Esophagus muscularis mucosa (tissue), 4 donors: ENCODE data around the gene SPPL3.

Source experiments
- CTCF ChIP-seq, 3 experiments: fragments of 200-600 bp in 2 of 3; fragments of 450-650 bp in 1 of 3; sonication (generic) in 2 of 3; IDR thresholded peaks; one replicate each; pipeline ENCODE4 v1.5.1; 2017 to 2019; ENCODE audit warnings: antibody characterized with exemption in 3 of 3, mild to moderate bottlenecking in 2 of 3, moderate library complexity in 1 of 3
- EP300 ChIP-seq: sonication (generic); formaldehyde crosslinking; IDR thresholded peaks from one replicate; pipeline ENCODE4 v1.6.1; 2017; ENCODE audit warnings: antibody characterized with exemption
- POLR2A ChIP-seq: fragments of 450-650 bp; IDR thresholded peaks from one replicate; pipeline ENCODE4 v1.6.1; 2017; ENCODE audit warnings: antibody characterized with exemption, moderate library complexity, mild to moderate bottlenecking, low read depth
- POLR2AphosphoS5 ChIP-seq, 2 donors: sonication (generic); formaldehyde crosslinking; IDR thresholded peaks; one replicate each; pipeline ENCODE4 v1.6.1; 2017; ENCODE audit warnings: antibody characterized with exemption in 2 of 2

GRCh38 chr12:120787889-120788288, 116.3 kb downstream of the SPPL3 start:
- no peak for TF ChIP-seq EP300
- no peak for TF ChIP-seq POLR2A
- no peak for TF ChIP-seq POLR2AphosphoS5 (IDR thresholded peaks at IDR 0.05)
- no peak for TF ChIP-seq CTCF (IDR thresholded peaks at IDR 0.05)
